GM12872 (cell line): ENCODE results near the gene SRSF7.

Experiments
- TF ChIP-seq, protein P1 (sequence below): IDR thresholded peaks from 3 replicates; pipeline ENCODE4 v1.5.1; 2011; ENCODE audit warnings: low read depth, mild to moderate bottlenecking, low read length, moderate library complexity; ENCODE audit not compliant: insufficient read depth

The SRSF7 gene

DNA sequence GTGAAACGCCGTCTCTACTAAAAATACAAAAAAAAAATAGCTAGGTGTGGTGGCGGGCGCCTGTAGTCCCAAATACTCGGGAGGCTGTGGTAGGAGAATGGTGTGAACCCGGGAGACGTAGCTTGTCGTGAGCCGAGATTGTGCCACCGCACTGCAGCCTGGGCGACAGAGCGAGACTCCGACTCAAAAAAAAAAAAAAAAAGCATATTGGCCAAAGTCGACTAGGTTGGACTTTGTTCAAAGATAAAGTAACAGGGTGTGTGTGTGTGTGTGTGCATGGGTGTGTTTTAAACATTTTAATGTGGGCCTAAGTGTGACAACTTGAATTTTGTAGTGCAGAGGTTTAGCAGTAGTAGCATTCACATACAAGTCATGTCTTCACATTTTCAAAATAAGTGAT lies 38.5 kb upstream of the SRSF7 start:
- TF ChIP-seq, protein P1, sequence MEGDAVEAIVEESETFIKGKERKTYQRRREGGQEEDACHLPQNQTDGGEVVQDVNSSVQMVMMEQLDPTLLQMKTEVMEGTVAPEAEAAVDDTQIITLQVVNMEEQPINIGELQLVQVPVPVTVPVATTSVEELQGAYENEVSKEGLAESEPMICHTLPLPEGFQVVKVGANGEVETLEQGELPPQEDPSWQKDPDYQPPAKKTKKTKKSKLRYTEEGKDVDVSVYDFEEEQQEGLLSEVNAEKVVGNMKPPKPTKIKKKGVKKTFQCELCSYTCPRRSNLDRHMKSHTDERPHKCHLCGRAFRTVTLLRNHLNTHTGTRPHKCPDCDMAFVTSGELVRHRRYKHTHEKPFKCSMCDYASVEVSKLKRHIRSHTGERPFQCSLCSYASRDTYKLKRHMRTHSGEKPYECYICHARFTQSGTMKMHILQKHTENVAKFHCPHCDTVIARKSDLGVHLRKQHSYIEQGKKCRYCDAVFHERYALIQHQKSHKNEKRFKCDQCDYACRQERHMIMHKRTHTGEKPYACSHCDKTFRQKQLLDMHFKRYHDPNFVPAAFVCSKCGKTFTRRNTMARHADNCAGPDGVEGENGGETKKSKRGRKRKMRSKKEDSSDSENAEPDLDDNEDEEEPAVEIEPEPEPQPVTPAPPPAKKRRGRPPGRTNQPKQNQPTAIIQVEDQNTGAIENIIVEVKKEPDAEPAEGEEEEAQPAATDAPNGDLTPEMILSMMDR: no peak

- TF ChIP-seq, protein P1: no peak
Measured at GRCh38 chr2:38788306-38788705, 37.1 kb upstream of the SRSF7 start.

DNA sequence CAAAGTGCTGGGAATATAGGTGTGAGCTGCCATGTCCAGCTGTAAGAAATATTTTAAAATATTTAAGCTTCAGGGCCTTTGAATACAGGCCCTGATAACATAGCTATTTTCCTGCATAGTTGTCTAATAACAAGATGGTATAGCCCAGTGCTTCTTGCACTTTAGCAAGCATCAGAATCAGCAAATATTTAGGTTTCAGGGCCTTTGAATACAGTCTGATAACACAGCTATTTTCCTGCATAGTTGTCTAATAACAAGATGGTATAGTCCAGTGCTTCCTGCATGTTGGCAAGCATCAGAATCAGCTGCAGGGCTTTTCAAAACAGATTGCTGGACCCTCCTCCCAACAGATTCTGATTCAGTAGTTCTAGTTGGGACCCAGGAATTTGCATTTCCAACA lies 32.4 kb upstream of the SRSF7 start:
- TF ChIP-seq, protein P1: no peak

DNA sequence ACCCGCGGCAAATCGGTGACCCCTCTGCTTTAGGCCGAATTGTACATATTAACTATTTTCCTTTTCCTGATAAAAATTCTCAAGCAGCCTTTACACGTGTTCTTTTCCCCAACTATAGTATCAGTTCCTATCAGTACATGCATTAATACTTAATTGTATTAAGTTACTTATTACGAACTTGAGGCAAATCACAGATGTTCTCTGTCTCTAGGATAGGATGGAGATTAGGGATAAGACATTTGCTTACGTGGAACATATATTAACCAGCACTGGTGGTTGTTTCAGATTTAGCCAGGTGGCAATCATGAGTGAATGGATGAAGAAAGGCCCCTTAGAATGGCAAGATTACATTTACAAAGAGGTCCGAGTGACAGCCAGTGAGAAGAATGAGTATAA lies 27.5 kb upstream of the SRSF7 start:
- TF ChIP-seq, protein P1: no peak

- TF ChIP-seq, protein P1: no peak
Measured at GRCh38 chr2:38776531-38776930, 25.4 kb upstream of the SRSF7 start.

DNA sequence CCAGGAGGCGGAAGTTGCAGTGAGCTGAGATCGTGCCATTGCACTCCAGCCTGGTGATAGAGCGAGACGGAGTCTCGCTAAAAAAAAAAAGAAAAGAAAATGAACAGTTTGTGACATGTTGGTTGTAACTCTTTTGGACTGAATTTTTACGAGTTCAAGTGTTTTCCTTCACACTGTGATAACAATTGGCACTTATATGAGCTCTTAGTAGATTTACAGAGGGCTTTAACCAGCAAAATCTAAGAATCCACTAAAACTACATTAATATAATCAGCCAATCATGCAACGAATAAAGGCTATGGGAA lies 24.7 kb upstream of the SRSF7 start:
- TF ChIP-seq, protein P1: no peak

- TF ChIP-seq, protein P1: no peak
Measured at GRCh38 chr2:38775097-38775920, 24.1 kb upstream of the SRSF7 start.
